A549 (cell line): Measurements from ENCODE around the gene MFSD8.
"Not testable (repeated sequence)": the region's sequence is repeated elsewhere in the genome, so short reads cannot be mapped to it uniquely, and the experiment has no call there.

Source experiments
- BHLHE40 ChIP-seq: IDR thresholded peaks from 2 replicates; pipeline ENCODE4 v1.6.1; 2012; ENCODE audit warnings: low read depth, low read length, inconsistent platforms
- MAZ ChIP-seq: fragments of 150-350 bp; IDR thresholded peaks from 2 replicates; pipeline ENCODE4 v1.6.1; 2014; ENCODE audit warnings: antibody characterized with exemption, low read depth, low read length, borderline replicate concordance
- POLR2A ChIP-seq: IDR thresholded peaks from 2 replicates; pipeline ENCODE4 v1.6.1; 2012; ENCODE audit warnings: mild to moderate bottlenecking, low read length
- RAD21 ChIP-seq, 2 experiments: fragments of >200 bp in 1 of 2; sonication (Bioruptor Twin) in 1 of 2; formaldehyde crosslinking in 1 of 2; IDR thresholded peaks in 1 of 2; conservative IDR thresholded peaks in 1 of 2; 2 replicates in 1 of 2; 3 replicates in 1 of 2; pipeline ENCODE4 v1.6.1; 2012 to 2018; ENCODE audit warnings: inconsistent platforms in 1 of 2

DNA sequence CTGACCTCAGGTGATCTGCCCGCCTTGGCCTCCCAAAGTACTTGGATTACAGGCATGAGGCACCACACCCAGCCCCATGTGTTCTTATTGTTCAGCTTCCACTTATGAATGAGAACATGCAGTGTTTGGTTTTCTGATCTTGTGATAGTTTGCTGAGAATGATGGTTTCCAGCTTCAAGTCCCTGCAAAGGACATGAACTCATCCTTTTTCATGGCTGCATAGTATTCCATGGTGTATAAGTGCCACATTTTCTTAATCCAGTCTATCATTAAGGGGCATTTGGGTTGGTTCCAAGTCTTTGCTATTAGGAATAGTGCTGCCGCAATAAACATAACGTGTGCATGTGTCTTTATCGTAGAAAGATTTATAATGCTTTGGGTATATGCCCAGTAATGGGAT, 65.3 kb downstream of the MFSD8 start:
- TF ChIP-seq MAZ; POLR2A; BHLHE40; RAD21 (conservative IDR thresholded peaks at IDR 0.05 in 1 of 2, IDR thresholded peaks at IDR 0.05 in 1 of 2): not testable (repeated sequence)
